Hepatocyte (in vitro differentiated cells): ENCODE measurements around the gene RAP1GAP2.

Experiments
- CTCF ChIP-seq: fragments of 200-600 bp; sonication (generic); IDR thresholded peaks from 2 replicates; pipeline ENCODE4 v1.5.1; 2016; ENCODE audit warnings: antibody characterized with exemption, mild to moderate bottlenecking; ENCODE audit not compliant: poor library complexity
- EZH2 ChIP-seq: fragments of 200-600 bp; sonication (generic); IDR thresholded peaks from 2 replicates; pipeline ENCODE4 v1.6.1; 2016; ENCODE audit warnings: antibody characterized with exemption, mild to moderate bottlenecking, borderline replicate concordance

- TF ChIP-seq EZH2 (no peak), CTCF (no peak)
These were observed 208.0 kb downstream of the RAP1GAP2 start for GRCh38 chr17:3004150-3004801.
